ENCODE results near the gene SIAH3. TPM values are rescaled to one million over a fixed set of nuclear protein-coding genes. Genes with fewer than 3 reads are reported as not detected.

The SIAH3 gene
- total and polyA plus RNA-seq, 2 experiments from 2014 or later, result 0.13 to 0.17 TPM

GRCh38 chr13:45779901-45780300 lies 71.7 kb downstream of the SIAH3 start:
- ATAC-seq, result no peak

More at GRCh38 chr13:45779901-45780300, 71.7 kb downstream of the SIAH3 start:
- no peak overlapping the region for H2AFZ ChIP-seq
- peaks cover 6% of the 10 kb centered on the region for H3K27me3 Mint-ChIP-seq (ENCODE audit: insufficient read depth, low read depth, poor library complexity)
- H3K27ac ChIP-seq (ENCODE audit: low read depth), result no peak overlapping the region
- H3K27ac Mint-ChIP-seq, result no peak overlapping the region
- no peak overlapping the region for H3K4me3 ChIP-seq
- H4K20me1 ChIP-seq (replicated peaks; ENCODE audit: insufficient read depth), result no peaks in the 10 kb centered on the region
- no peaks in the 10 kb centered on the region for H3K9me3 Mint-ChIP-seq
- no peak overlapping the region for H3K4me2 ChIP-seq
- no peak for TF ChIP-seq CTCF (conservative IDR thresholded peaks at IDR 0.05; ENCODE audit: low read depth in 2 of 2)
- no peak for TF ChIP-seq EZH2phosphoT487 (IDR thresholded peaks at IDR 0.05; ENCODE audit: unreplicated experiment)
- TF ChIP-seq NANOG (IDR thresholded peaks at IDR 0.05; ENCODE audit: borderline replicate concordance), result no peak
- TF ChIP-seq EZH2 (IDR thresholded peaks at IDR 0.05; ENCODE audit: low read depth, unreplicated experiment), result no peak
- no peak for TF ChIP-seq ZNF331 (CRISPR knock-in tag; IDR thresholded peaks at IDR 0.05; ENCODE audit: low read depth)
- no peak for TF ChIP-seq ZNF462 (CRISPR knock-in tag; IDR thresholded peaks at IDR 0.05)
- no peak for TF ChIP-seq CREB1 (CRISPR knock-in tag; IDR thresholded peaks at IDR 0.05; ENCODE audit: low read depth)
- TF ChIP-seq ZNF114 (CRISPR knock-in tag; IDR thresholded peaks at IDR 0.05), result no peak
- TF ChIP-seq JUNB (IDR thresholded peaks at IDR 0.05; ENCODE audit: unreplicated experiment), result no peak
- TF ChIP-seq ETS1 (IDR thresholded peaks at IDR 0.05), result no peak
- no peak for TF ChIP-seq REST (IDR thresholded peaks at IDR 0.05; ENCODE audit: unreplicated experiment)
- TF ChIP-seq POLR2AphosphoS5 (IDR thresholded peaks at IDR 0.05; ENCODE audit: low read depth), result no peak
- TF ChIP-seq STAT1 (IDR thresholded peaks at IDR 0.05; ENCODE audit: unreplicated experiment), result no peak
- no peaks in the 10 kb centered on the region for H3F3A ChIP-seq (replicated peaks; ENCODE audit: low read depth)
- H3K4me1 ChIP-seq (ENCODE audit: insufficient read depth), result peaks cover 19% of the 10 kb centered on the region
- no peaks in the 10 kb centered on the region for H3K79me2 ChIP-seq (replicated peaks; ENCODE audit: insufficient read depth)
- no peak for DNase-seq (ENCODE audit: low spot score)
- H3K9me2 ChIP-seq (ENCODE audit: insufficient read depth), result 0 out of 2 replicates have a peak, but pooled peaks cover 6% of the 10 kb centered on the region
- no peaks in the 10 kb centered on the region for H3K27me3 ChIP-seq (ENCODE audit: insufficient read depth)
- no peak overlapping the region for H3K4me3 Mint-ChIP-seq
- H3K36me3 Mint-ChIP-seq (ENCODE audit: low read depth), result no peaks in the 10 kb centered on the region
- no peaks in the 10 kb centered on the region for H3K36me3 ChIP-seq (ENCODE audit: insufficient read depth)
- peaks cover 29% of the 10 kb centered on the region for H3K4me1 Mint-ChIP-seq

All from GM23338 (cell line).